Measurements from ENCODE around the gene TPRN.

TPRN gene

GRCh38 chr9:137147091-137147792, 53.3 kb downstream of the TPRN start:
- no peak overlapping the region for H3K4me3 ChIP-seq (ENCODE audit: low read length)
- no peak for TF ChIP-seq CTCF (IDR thresholded peaks at IDR 0.05; ENCODE audit: insufficient read depth, low read depth, low read length, missing control alignments)
- no peak for DNase-seq (ENCODE audit: low read depth)

DNA sequence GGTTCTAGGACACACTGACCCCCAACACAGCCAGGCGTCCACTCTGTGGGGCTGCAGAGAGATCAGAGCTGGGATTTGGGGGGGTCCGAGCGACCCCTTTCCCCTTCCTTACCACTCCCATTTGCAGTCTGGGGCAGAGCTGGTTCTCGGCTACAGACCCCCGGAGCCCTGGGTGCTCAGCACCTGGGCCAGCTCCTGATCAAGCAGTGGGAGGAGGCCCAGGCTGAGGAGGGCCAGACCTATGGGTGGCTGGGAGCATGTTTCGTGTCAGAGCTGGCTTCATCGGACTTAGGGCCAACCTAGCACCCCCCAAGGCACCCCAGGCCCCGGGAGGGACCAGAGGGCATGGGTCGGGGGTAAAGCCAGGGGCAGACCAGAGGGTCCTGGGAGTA, 54.0 kb downstream of the TPRN start:
- no peak for TF ChIP-seq CTCF (IDR thresholded peaks at IDR 0.05; ENCODE audit: insufficient read depth, low read depth, low read length, missing control alignments)
- DNase-seq (ENCODE audit: low read depth), result no peak
- H3K4me3 ChIP-seq (ENCODE audit: low read length), result no peak overlapping the region

GRCh38 chr9:137145731-137146526, 54.6 kb downstream of the TPRN start:
- no peak for TF ChIP-seq CTCF (IDR thresholded peaks at IDR 0.05; ENCODE audit: insufficient read depth, low read depth, low read length, missing control alignments)
- H3K4me3 ChIP-seq (ENCODE audit: low read length), result no peak overlapping the region
- DNase-seq (ENCODE audit: low read depth), result no peak

- no peak for DNase-seq (ENCODE audit: low read depth)
- no peak overlapping the region for H3K4me3 ChIP-seq (ENCODE audit: low read length)
Observed at GRCh38 chr9:137143459-137143858, 57.1 kb downstream of the TPRN start.

DNA sequence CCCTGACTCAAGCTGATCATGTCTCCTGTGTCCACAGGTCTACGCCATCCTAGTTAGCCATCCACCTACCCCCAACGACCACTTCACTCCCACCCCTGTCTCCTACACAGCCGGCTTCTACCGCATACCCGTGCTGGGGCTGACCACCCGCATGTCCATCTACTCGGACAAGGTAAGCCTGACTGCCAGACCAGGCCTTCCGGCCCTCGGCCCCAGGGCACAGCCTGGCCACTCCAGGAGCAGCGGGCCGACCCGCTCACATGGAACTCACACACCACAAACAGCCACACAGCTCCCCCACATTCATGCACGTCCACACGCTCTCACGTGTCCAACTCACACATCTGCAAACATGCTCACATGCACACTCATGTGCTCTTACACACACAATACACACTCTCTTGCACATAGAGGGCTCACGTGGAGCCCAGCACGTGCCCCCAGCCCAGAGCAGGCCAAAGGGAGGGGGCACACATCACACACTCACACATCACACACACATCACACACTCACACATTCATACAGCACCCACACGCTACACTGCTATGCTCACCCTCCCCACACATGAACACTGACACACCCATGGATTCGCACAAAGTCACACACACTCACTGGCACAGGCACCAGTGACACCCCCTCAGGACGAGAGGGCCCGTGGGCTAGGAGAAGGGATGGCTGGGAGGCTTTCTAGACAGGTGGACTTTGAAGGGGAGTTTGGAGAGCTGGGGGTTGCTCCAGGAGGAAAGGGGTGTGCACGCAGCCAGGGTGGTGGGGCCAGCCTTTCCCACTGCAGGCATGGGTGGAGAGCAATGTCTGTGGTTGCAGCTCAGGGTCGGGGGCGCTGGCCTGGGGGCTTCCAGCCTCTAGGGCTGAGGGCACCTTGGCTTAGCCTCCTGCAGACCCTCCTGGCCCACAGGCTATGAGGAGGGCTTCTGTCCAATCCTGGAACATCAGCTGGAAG, 58.3 kb downstream of the TPRN start:
- no peak for DNase-seq (ENCODE audit: low read depth)
- TF ChIP-seq CTCF (IDR thresholded peaks at IDR 0.05; ENCODE audit: insufficient read depth, low read depth, low read length, missing control alignments), result no peak
- no peak overlapping the region for H3K4me3 ChIP-seq (ENCODE audit: low read length)

More at GRCh38 chr9:137143459-137143858, 57.1 kb downstream of the TPRN start:
- TF ChIP-seq CTCF (IDR thresholded peaks at IDR 0.05; ENCODE audit: insufficient read depth, low read depth, low read length, missing control alignments), result no peak
